HepG2 (cell line): Measurements from ENCODE around the gene DLX1. TPM values are rescaled to one million over a fixed set of nuclear protein-coding genes. Genes with fewer than 3 reads are reported as not detected.

Source experiments
- BCLAF1 ChIP-seq: fragments of 450-650 bp; IDR thresholded peaks from 2 replicates; pipeline ENCODE4 v1.6.1; 2017; ENCODE audit warnings: mild to moderate bottlenecking
- CSRNP1 ChIP-seq: sonication (generic); formaldehyde crosslinking; IDR thresholded peaks from 2 replicates; pipeline ENCODE4 v1.8.1; 2023; ENCODE audit warnings: mild to moderate bottlenecking, missing genetic modification reagents
- CTCF ChIP-seq: sonication (generic); formaldehyde crosslinking; IDR thresholded peaks from 2 replicates; pipeline ENCODE4 v1.5.0; 2020; ENCODE audit warnings: mild to moderate bottlenecking, missing genetic modification reagents, moderate library complexity
- GATA4 ChIP-seq: sonication (generic); IDR thresholded peaks from 2 replicates; pipeline ENCODE4 v1.6.1; 2016; ENCODE audit warnings: antibody characterized with exemption, low read depth, borderline replicate concordance
- MIER3 ChIP-seq: IDR thresholded peaks from 2 replicates; pipeline ENCODE4 v1.6.1; 2016; ENCODE audit warnings: missing compliant biosample characterization, borderline replicate concordance
- RBFOX2 ChIP-seq: fragments of 200-400 bp; formaldehyde crosslinking; IDR thresholded peaks from 2 replicates; pipeline ENCODE4 v1.6.1; 2017; ENCODE audit warnings: low read depth, mild to moderate bottlenecking, low read length
- RFX1 ChIP-seq: fragments of 450-650 bp; IDR thresholded peaks from 2 replicates; pipeline ENCODE4 v1.6.1; 2017
- RNF219 ChIP-seq: sonication (generic); formaldehyde crosslinking; IDR thresholded peaks from 2 replicates; pipeline ENCODE4 v1.5.0; 2020; ENCODE audit warnings: mild to moderate bottlenecking, missing genetic modification reagents
- SMAD3 ChIP-seq: sonication (generic); formaldehyde crosslinking; IDR thresholded peaks from 2 replicates; pipeline ENCODE4 v1.4.0; 2020; ENCODE audit warnings: missing genetic modification reagents
- SMAD9 ChIP-seq: sonication (generic); formaldehyde crosslinking; IDR thresholded peaks from 2 replicates; pipeline ENCODE4 v1.5.1; 2020; ENCODE audit warnings: mild to moderate bottlenecking, missing genetic modification reagents
- TBL1XR1 ChIP-seq: fragments of 150-350 bp; IDR thresholded peaks from 2 replicates; pipeline ENCODE4 v1.6.1; 2014; ENCODE audit warnings: borderline replicate concordance, low read length; ENCODE audit not compliant: partially characterized antibody
- ZNF224 ChIP-seq: sonication (generic); formaldehyde crosslinking; IDR thresholded peaks from 2 replicates; pipeline ENCODE4 v1.5.0; 2020; ENCODE audit warnings: mild to moderate bottlenecking, missing genetic modification reagents
- ZNF614 ChIP-seq: IDR thresholded peaks from 2 replicates; pipeline ENCODE4 v1.6.1; 2018; ENCODE audit warnings: missing biosample characterization, missing genetic modification reagents, inconsistent platforms, borderline replicate concordance
- polyA plus RNA-seq, 8 experiments: library from polyadenylated mRNA; depleted of rRNA in 3 of 8; stranded (reverse) in 7 of 8; unstranded in 1 of 8; fragments of >200 nt; fragmentation: Illumina TruSeq in 4 of 8; extraction: Trizol in 4 of 8; gene quantifications; 2 replicates each; pipeline versions ENCODE4 v1.2.1 to v1.2.3, GENCODE V29; 2011 to 2016; ENCODE audit warnings: low read depth in 4 of 8, missing spikeins in 1 of 8, mixed read lengths in 1 of 8; ENCODE audit not compliant: insufficient read depth in 1 of 8
- total RNA-seq, 5 experiments: library from RNA; depleted of rRNA; stranded (reverse); fragments of >200 nt; fragmentation: Illumina TruSeq; extraction: Trizol; gene quantifications; 2 replicates each; pipeline ENCODE4 v1.2.3, GENCODE V29; 2016; ENCODE audit warnings: low read depth in 1 of 5
- TF ChIP-seq, protein P1 (sequence below): sonication (generic); formaldehyde crosslinking; conservative IDR thresholded peaks from 2 replicates; pipeline ENCODE4 v1.4.0; 2020; ENCODE audit warnings: missing genetic modification reagents
- TF ChIP-seq, protein P2 (sequence below): sonication (generic); formaldehyde crosslinking; IDR thresholded peaks from 2 replicates; pipeline ENCODE4 v1.9.0; 2022; ENCODE audit warnings: low read depth, missing genetic modification reagents

DLX1 gene
- total and polyA plus RNA-seq, 2 of the 13 experiments (the other 11 are each of a cell fraction or from before 2014, with no cell fraction given) = 0.18 to 0.86 TPM

DNA sequence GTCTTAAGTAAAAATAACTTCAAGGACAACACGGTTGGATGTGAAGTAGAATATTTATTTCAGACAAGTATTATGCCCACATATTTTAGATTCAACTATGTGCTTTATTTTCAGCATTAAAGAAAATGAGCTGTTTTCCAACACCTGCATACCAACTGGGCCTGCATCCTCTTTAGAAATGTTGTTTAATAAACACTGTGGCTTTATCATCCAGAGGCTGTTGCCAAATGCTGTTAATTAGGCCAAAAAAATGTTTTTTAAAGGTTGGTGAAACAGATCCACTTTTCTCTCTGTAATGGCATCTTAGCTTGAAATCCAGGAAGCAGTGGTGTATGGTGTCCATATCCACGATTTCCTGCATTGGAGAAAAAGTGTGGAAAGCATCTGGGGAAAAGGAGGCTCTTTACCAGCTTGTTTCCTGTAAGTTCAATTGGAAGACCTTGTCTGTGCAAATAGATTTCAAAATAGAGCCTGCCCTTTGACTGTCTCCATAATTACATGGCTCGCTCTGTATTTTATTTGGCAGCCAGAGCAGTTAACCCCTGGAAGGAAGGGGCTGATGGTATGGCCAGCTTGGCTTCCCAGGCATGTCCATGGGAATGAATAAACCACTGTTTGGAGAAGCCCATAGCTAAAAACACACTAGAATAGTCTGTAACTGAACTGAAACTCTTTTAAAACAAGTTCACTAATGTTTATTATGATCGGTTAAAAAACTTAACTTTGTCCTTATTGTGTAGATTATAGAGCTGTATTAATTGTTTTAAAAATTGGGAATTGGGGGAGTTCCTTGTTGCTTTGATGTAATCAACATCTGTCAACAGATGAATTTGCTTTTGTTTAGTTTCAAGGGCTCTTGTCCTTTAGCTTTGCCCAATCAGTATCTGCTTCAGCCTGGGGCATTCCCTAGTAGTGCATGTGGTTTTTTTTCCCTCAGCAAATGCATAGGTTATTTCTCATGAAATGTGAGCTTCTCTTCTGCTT, 33.0 kb upstream of the DLX1 start (continued):
- peak; percentile 98 for TF ChIP-seq SMAD3
- no peak for TF ChIP-seq ZNF224 (CRISPR knock-in tag)
- peak; percentile 72 for TF ChIP-seq TBL1XR1
- TF ChIP-seq RBFOX2 = no peak
- TF ChIP-seq, protein P1, sequence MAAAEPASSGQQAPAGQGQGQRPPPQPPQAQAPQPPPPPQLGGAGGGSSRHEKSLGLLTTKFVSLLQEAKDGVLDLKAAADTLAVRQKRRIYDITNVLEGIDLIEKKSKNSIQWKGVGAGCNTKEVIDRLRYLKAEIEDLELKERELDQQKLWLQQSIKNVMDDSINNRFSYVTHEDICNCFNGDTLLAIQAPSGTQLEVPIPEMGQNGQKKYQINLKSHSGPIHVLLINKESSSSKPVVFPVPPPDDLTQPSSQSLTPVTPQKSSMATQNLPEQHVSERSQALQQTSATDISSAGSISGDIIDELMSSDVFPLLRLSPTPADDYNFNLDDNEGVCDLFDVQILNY = no peak
- TF ChIP-seq GATA4 = no peak
- TF ChIP-seq, protein P2, sequence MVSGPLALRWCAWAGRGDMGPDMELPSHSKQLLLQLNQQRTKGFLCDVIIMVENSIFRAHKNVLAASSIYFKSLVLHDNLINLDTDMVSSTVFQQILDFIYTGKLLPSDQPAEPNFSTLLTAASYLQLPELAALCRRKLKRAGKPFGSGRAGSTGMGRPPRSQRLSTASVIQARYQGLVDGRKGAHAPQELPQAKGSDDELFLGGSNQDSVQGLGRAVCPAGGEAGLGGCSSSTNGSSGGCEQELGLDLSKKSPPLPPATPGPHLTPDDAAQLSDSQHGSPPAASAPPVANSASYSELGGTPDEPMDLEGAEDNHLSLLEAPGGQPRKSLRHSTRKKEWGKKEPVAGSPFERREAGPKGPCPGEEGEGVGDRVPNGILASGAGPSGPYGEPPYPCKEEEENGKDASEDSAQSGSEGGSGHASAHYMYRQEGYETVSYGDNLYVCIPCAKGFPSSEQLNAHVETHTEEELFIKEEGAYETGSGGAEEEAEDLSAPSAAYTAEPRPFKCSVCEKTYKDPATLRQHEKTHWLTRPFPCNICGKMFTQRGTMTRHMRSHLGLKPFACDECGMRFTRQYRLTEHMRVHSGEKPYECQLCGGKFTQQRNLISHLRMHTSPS (CRISPR knock-in tag) = no peak
- TF ChIP-seq SMAD9 (CRISPR knock-in tag) = no peak
- TF ChIP-seq RNF219 (CRISPR knock-in tag) = no peak
- TF ChIP-seq CSRNP1 (CRISPR knock-in tag) = peak; percentile 54; the same call in 1 of the 2 replicates
- no peak for TF ChIP-seq BCLAF1
- TF ChIP-seq CTCF (CRISPR knock-in tag) = no peak
- TF ChIP-seq MIER3 (CRISPR knock-in tag) = peak; percentile 87; the same call in 1 of the 2 replicates
- no peak for TF ChIP-seq RFX1
- TF ChIP-seq ZNF614 = peak; percentile 95
